ENCODE measurements around the gene BCR. TPM values are rescaled to one million over a fixed set of nuclear protein-coding genes. Genes with fewer than 3 reads are reported as not detected.

BCR gene
- total and polyA plus RNA-seq, 2 of the 13 experiments (the other 11 are each of a cell fraction or from before 2014, with no cell fraction given) = 19.9 to 33.6 TPM

- Histone ChIP-seq H3K4me3 (replicated peaks in 1 of 3; ENCODE audit: insufficient read depth in 1 of 3, low read depth in 2 of 3, low read length in 3 of 3) (peak overlapping the region in 1 of 3 experiments; percentile 71; a peak in 1 of 6 replicates), H2AFZ (ENCODE audit: low read length) (no peak overlapping the region), H3K9ac (ENCODE audit: insufficient read depth, low read depth, low read length) (no peak overlapping the region; the same call in 1 of the 2 replicates), H3K9me3 (ENCODE audit: low read length) (no peaks in the 10 kb centered on the region), H3K27me3 (ENCODE audit: control insufficient read depth in 1 of 2, insufficient read depth in 2 of 2, low read length in 2 of 2) (no peaks in the 10 kb centered on the region; a peak in 1 of 5 replicates), H3K4me1 (ENCODE audit: insufficient read depth, low read length) (peaks cover 100% of the 10 kb centered on the region), H3K27ac (ENCODE audit: extremely low read length, insufficient read depth, low read length) (peak overlapping the region; percentile 65), H3K4me2 (ENCODE audit: low read depth, low read length) (peak overlapping the region; percentile 95), H4K20me1 (ENCODE audit: insufficient read depth, low read length) (no peaks in the 10 kb centered on the region), H3K36me3 (replicated peaks in 1 of 2; ENCODE audit: control insufficient read depth in 1 of 2, insufficient read depth in 2 of 2, low read length in 2 of 2) (no peaks in the 10 kb centered on the region), H3K79me2 (ENCODE audit: insufficient read depth, low read length) (no peaks in the 10 kb centered on the region)
- intact Hi-C loops (cut with micrococcal nuclease; ENCODE audit: unreplicated experiment) = no loop called here
- ATAC-seq = no peak; the same call in 2 of the 3 replicates
- no TSS peak for BruUV-seq (replicated peaks)
- DNase-seq (ENCODE audit: low spot score) = no peak
- ChIA-PET CTCF (ENCODE audit: low intra/inter-chr PET ratio, low total read pairs) (no interaction called here), POLR2A (interaction anchor here (1.6 to 2.5 kb wide), 2 partner anchors 14 to 23 kb away, joined by 3 to 12 read pairs; partner anchors contain the start of gene RAB36)
- in situ Hi-C loops (cut with HindIII; ENCODE audit: extremely low pct_ligation_motif_present, low pct_unique_long_range_greater_than_20kb) = loop anchor here (25.0 kb wide), 1 partner anchor 404 kb away; no protein-coding TSS in a partner anchor
- WGBS (ENCODE audit: low lambda C conversion rate) = 33% methylated on average over 3 of the region's 14 CpGs
- FAIRE-seq = no peak
- no peak for TF ChIP-seq ZNF747 (CRISPR knock-in tag; IDR thresholded peaks at IDR 0.05; ENCODE audit: borderline replicate concordance)
- TF ChIP-seq GLI4 (CRISPR knock-in tag; IDR thresholded peaks at IDR 0.05; ENCODE audit: borderline replicate concordance) = no peak
- no peak for TF ChIP-seq ZNF431 (CRISPR knock-in tag; IDR thresholded peaks at IDR 0.05; ENCODE audit: borderline replicate concordance, low read depth)
- no peak for TF ChIP-seq TGIF2 (CRISPR knock-in tag; IDR thresholded peaks at IDR 0.05)
- TF ChIP-seq EHMT2 (IDR thresholded peaks at IDR 0.05; ENCODE audit: borderline replicate concordance, low read depth, low read length) = no peak
- TF ChIP-seq ZNF839 (CRISPR knock-in tag; IDR thresholded peaks at IDR 0.05; ENCODE audit: borderline replicate concordance) = no peak
- TF ChIP-seq HCFC1 (IDR thresholded peaks at IDR 0.05; ENCODE audit: low read depth, low read length) = no peak
- 0 out of 2 replicates have a peak, but pooled peaks have one; percentile 29 for TF ChIP-seq ZNF350 (CRISPR knock-in tag; IDR thresholded peaks at IDR 0.05; ENCODE audit: borderline replicate concordance, low read depth)
- TF ChIP-seq, protein P1, sequence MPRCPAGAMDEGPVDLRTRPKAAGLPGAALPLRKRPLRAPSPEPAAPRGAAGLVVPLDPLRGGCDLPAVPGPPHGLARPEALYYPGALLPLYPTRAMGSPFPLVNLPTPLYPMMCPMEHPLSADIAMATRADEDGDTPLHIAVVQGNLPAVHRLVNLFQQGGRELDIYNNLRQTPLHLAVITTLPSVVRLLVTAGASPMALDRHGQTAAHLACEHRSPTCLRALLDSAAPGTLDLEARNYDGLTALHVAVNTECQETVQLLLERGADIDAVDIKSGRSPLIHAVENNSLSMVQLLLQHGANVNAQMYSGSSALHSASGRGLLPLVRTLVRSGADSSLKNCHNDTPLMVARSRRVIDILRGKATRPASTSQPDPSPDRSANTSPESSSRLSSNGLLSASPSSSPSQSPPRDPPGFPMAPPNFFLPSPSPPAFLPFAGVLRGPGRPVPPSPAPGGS (CRISPR knock-in tag; IDR thresholded peaks at IDR 0.05) = no peak
- no peak for TF ChIP-seq HMG20A (CRISPR knock-in tag; IDR thresholded peaks at IDR 0.05; ENCODE audit: borderline replicate concordance)
- no peak for TF ChIP-seq SUZ12 (IDR thresholded peaks at IDR 0.05; ENCODE audit: low read depth, low read length)
- TF ChIP-seq ZNF24 (IDR thresholded peaks at IDR 0.05) = no peak
- no peak for TF ChIP-seq ZNF460 (CRISPR knock-in tag; IDR thresholded peaks at IDR 0.05; ENCODE audit: borderline replicate concordance)
- TF ChIP-seq ZNF687 (CRISPR knock-in tag; IDR thresholded peaks at IDR 0.05) = peak; percentile 45; the same call in 1 of the 2 replicates
- TF ChIP-seq, protein P2, sequence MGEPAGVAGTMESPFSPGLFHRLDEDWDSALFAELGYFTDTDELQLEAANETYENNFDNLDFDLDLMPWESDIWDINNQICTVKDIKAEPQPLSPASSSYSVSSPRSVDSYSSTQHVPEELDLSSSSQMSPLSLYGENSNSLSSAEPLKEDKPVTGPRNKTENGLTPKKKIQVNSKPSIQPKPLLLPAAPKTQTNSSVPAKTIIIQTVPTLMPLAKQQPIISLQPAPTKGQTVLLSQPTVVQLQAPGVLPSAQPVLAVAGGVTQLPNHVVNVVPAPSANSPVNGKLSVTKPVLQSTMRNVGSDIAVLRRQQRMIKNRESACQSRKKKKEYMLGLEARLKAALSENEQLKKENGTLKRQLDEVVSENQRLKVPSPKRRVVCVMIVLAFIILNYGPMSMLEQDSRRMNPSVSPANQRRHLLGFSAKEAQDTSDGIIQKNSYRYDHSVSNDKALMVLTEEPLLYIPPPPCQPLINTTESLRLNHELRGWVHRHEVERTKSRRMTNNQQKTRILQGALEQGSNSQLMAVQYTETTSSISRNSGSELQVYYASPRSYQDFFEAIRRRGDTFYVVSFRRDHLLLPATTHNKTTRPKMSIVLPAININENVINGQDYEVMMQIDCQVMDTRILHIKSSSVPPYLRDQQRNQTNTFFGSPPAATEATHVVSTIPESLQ (CRISPR knock-in tag; conservative IDR thresholded peaks at IDR 0.05) = no peak
- no peak for TF ChIP-seq CAMTA2 (CRISPR knock-in tag; IDR thresholded peaks at IDR 0.05; ENCODE audit: borderline replicate concordance)
- TF ChIP-seq ZNF354B (CRISPR knock-in tag; IDR thresholded peaks at IDR 0.05) = no peak
Measured at GRCh38 chr22:23158516-23159290, 21.6 kb upstream of the BCR start.
